Epithelial cell of proximal tubule (primary cell): ENCODE results near the gene PDHX. TPM values are rescaled to one million over a fixed set of nuclear protein-coding genes. Genes with fewer than 3 reads are reported as not detected.

Source experiments
- DNase-seq: peaks from one replicate; pipeline ENCODE4 v3.0.0-alpha.2; 2011; ENCODE audit warnings: low read depth
- H3K4me3 ChIP-seq: 2 replicates; pipeline ENCODE4 v1.5.1; 2011; ENCODE audit warnings: low read depth, mild to moderate bottlenecking, low read length
- CTCF ChIP-seq: conservative IDR thresholded peaks from 2 replicates; pipeline ENCODE4 v1.5.1; 2012; ENCODE audit warnings: low read depth, mild to moderate bottlenecking, low read length
- total RNA-seq: library from RNA; depleted of rRNA; stranded (reverse); fragments of >200 nt; gene quantifications from 2 replicates; pipeline ENCODE4 v1.2.3, GENCODE V29; 2015

PDHX gene
- total RNA-seq, 1 donor from 2014 or later, result 19.3 TPM

GRCh38 chr11:35005141-35005780 lies 88.8 kb downstream of the PDHX start:
- DNase-seq, result no peak
- H3K4me3 ChIP-seq, result no peak overlapping the region
- no peak for TF ChIP-seq CTCF

GRCh38 chr11:35006389-35007128 lies 90.1 kb downstream of the PDHX start:
- DNase-seq, result no peak
- H3K4me3 ChIP-seq, result no peak overlapping the region
- no peak for TF ChIP-seq CTCF

- no peak overlapping the region for H3K4me3 ChIP-seq
- no peak for DNase-seq
- TF ChIP-seq CTCF, result no peak
These were observed 90.9 kb downstream of the PDHX start for GRCh38 chr11:35007277-35007676.

- peak; percentile 64 for DNase-seq
- no peak overlapping the region for H3K4me3 ChIP-seq
- peak; percentile 21 for TF ChIP-seq CTCF
These were observed 92.9 kb downstream of the PDHX start for GRCh38 chr11:35009191-35009943.

GRCh38 chr11:35009944-35010342 lies 93.5 kb downstream of the PDHX start:
- no peak overlapping the region for H3K4me3 ChIP-seq
- TF ChIP-seq CTCF, result no peak
- no peak for DNase-seq

- no peak for TF ChIP-seq CTCF
- no peak overlapping the region for H3K4me3 ChIP-seq
- no peak for DNase-seq
These were observed 94.2 kb downstream of the PDHX start for GRCh38 chr11:35010654-35011053.
